ENCODE measurements around the gene SLC46A3. TPM values are rescaled to one million over a fixed set of nuclear protein-coding genes. Genes with fewer than 3 reads are reported as not detected.

The SLC46A3 gene
- total and polyA plus RNA-seq, 10 of the 15 experiments (the other 5 are each of a cell fraction or from before 2014, with no cell fraction given) = 2.9 to 15.6 (median 9.4) TPM

DNA sequence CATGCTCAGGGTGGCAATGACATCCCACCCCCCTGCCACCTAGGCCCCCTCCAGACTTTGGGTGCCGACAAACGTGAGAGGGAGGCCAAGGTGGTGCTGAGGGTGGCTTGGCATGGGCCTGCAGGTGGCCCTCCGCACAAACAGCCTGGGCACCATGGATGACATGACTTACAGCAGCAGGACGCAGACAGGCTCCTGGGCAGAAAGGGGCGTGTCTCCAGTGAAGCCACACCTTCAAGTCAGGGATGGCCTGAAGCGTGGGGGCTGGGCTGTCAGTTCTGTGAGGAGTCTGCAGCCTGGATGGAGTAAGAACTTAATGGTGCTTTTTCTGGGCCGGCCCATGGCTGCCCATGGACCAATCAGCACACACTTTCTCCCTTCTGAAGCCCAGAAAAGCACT lies 34.5 kb downstream of the SLC46A3 start:
- Histone ChIP-seq H4K20me1 (ENCODE audit: control insufficient read depth, insufficient read depth) (no peaks in the 10 kb centered on the region), H3K4me3 (no peak overlapping the region), H3K27ac (ENCODE audit: control insufficient read depth, insufficient read depth) (no peak overlapping the region), H2AFZ (ENCODE audit: control insufficient read depth, low read depth, low read length) (no peak overlapping the region), H3K9ac (ENCODE audit: control insufficient read depth, insufficient read depth, low read length) (no peak overlapping the region), H3K27me3 (replicated peaks in 1 of 2; ENCODE audit: control insufficient read depth in 2 of 2, insufficient read depth in 2 of 2, low read length in 1 of 2) (no peaks in the 10 kb centered on the region), H3K36me3 (ENCODE audit: control insufficient read depth in 2 of 2, insufficient read depth in 2 of 2, low read length in 1 of 2) (no peaks in the 10 kb centered on the region; a peak in 2 of 4 replicates), H3K9me3 (replicated peaks; ENCODE audit: control insufficient read depth, insufficient read depth, low read length) (no peaks in the 10 kb centered on the region), H3K79me2 (ENCODE audit: control insufficient read depth, insufficient read depth, low read length) (no peaks in the 10 kb centered on the region), H3K4me2 (ENCODE audit: control insufficient read depth, insufficient read depth) (no peak overlapping the region), H3K4me1 (ENCODE audit: control insufficient read depth, insufficient read depth, low read length) (no peaks in the 10 kb centered on the region)
- CTCF ChIA-PET = no interaction called here
- FAIRE-seq = no peak
- in situ Hi-C loops (cut with MboI) (loop anchor here (5.0 kb wide), 1 partner anchor 113 kb away; no protein-coding TSS in a partner anchor), intact Hi-C loops (cut with micrococcal nuclease; ENCODE audit: unreplicated experiment) (no loop called here)
- DNase-seq (ENCODE audit: low read depth, low spot score) = no peak
- RAD21 ChIA-PET (ENCODE audit: unreplicated experiment) = no interaction called here
- WGBS (ENCODE audit: insufficient coverage, insufficient replicate concordance, low lambda C conversion rate, missing lambda C conversion rate) = 78% methylated on average over 7 of the region's 7 CpGs
- TF ChIP-seq, protein P1, sequence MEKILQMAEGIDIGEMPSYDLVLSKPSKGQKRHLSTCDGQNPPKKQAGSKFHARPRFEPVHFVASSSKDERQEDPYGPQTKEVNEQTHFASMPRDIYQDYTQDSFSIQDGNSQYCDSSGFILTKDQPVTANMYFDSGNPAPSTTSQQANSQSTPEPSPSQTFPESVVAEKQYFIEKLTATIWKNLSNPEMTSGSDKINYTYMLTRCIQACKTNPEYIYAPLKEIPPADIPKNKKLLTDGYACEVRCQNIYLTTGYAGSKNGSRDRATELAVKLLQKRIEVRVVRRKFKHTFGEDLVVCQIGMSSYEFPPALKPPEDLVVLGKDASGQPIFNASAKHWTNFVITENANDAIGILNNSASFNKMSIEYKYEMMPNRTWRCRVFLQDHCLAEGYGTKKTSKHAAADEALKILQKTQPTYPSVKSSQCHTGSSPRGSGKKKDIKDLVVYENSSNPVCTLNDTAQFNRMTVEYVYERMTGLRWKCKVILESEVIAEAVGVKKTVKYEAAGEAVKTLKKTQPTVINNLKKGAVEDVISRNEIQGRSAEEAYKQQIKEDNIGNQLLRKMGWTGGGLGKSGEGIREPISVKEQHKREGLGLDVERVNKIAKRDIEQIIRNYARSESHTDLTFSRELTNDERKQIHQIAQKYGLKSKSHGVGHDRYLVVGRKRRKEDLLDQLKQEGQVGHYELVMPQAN (conservative IDR thresholded peaks at IDR 0.05) = no peak
- no peak for TF ChIP-seq ATF2 (IDR thresholded peaks at IDR 0.05; ENCODE audit: low read length)
- TF ChIP-seq, protein P2, sequence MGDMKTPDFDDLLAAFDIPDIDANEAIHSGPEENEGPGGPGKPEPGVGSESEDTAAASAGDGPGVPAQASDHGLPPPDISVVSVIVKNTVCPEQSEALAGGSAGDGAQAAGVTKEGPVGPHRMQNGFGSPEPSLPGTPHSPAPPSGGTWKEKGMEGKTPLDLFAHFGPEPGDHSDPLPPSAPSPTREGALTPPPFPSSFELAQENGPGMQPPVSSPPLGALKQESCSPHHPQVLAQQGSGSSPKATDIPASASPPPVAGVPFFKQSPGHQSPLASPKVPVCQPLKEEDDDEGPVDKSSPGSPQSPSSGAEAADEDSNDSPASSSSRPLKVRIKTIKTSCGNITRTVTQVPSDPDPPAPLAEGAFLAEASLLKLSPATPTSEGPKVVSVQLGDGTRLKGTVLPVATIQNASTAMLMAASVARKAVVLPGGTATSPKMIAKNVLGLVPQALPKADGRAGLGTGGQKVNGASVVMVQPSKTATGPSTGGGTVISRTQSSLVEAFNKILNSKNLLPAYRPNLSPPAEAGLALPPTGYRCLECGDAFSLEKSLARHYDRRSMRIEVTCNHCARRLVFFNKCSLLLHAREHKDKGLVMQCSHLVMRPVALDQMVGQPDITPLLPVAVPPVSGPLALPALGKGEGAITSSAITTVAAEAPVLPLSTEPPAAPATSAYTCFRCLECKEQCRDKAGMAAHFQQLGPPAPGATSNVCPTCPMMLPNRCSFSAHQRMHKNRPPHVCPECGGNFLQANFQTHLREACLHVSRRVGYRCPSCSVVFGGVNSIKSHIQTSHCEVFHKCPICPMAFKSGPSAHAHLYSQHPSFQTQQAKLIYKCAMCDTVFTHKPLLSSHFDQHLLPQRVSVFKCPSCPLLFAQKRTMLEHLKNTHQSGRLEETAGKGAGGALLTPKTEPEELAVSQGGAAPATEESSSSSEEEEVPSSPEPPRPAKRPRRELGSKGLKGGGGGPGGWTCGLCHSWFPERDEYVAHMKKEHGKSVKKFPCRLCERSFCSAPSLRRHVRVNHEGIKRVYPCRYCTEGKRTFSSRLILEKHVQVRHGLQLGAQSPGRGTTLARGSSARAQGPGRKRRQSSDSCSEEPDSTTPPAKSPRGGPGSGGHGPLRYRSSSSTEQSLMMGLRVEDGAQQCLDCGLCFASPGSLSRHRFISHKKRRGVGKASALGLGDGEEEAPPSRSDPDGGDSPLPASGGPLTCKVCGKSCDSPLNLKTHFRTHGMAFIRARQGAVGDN (IDR thresholded peaks at IDR 0.05) = no peak
- no peak for TF ChIP-seq ZNF207 (IDR thresholded peaks at IDR 0.05; ENCODE audit: borderline replicate concordance)
- no peak for TF ChIP-seq EP300 (IDR thresholded peaks at IDR 0.05; ENCODE audit: borderline replicate concordance in 1 of 2, control insufficient read depth in 1 of 2, low read depth in 2 of 2, low read length in 2 of 2)
- TF ChIP-seq, protein P3, sequence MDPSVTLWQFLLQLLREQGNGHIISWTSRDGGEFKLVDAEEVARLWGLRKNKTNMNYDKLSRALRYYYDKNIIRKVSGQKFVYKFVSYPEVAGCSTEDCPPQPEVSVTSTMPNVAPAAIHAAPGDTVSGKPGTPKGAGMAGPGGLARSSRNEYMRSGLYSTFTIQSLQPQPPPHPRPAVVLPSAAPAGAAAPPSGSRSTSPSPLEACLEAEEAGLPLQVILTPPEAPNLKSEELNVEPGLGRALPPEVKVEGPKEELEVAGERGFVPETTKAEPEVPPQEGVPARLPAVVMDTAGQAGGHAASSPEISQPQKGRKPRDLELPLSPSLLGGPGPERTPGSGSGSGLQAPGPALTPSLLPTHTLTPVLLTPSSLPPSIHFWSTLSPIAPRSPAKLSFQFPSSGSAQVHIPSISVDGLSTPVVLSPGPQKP (IDR thresholded peaks at IDR 0.05; ENCODE audit: low read depth, low read length) = no peak
- no peak for TF ChIP-seq EGR1 (IDR thresholded peaks at IDR 0.05; ENCODE audit: borderline replicate concordance in 1 of 2, low read depth in 2 of 2, low read length in 2 of 2)
- no peak for TF ChIP-seq SIN3A (IDR thresholded peaks at IDR 0.05; ENCODE audit: low read depth, low read length)
- TF ChIP-seq CBX3 (IDR thresholded peaks at IDR 0.05; ENCODE audit: borderline replicate concordance, low read depth) = no peak
- TF ChIP-seq, protein P4, sequence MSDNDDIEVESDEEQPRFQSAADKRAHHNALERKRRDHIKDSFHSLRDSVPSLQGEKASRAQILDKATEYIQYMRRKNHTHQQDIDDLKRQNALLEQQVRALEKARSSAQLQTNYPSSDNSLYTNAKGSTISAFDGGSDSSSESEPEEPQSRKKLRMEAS (IDR thresholded peaks at IDR 0.05; ENCODE audit: low read depth, low read length) = no peak
- TF ChIP-seq JUND (IDR thresholded peaks at IDR 0.05; ENCODE audit: low read depth, low read length) = no peak
- SMC1A ChIA-PET (ENCODE audit: uncharacterized antibody, unreplicated experiment) = interaction anchor here (1.4 kb wide), 1 partner anchor 33 kb away, joined by 3 read pairs; no protein-coding TSS in a partner anchor
- peak; percentile 16; the same call in 2 of the 3 replicates for ATAC-seq
- BruUV-seq (replicated peaks) = no TSS peak
- POLR2A ChIA-PET = no interaction called here

Measured in GM12878 (cell line).